22Rv1 (cell line): Measurements from ENCODE around the gene APOBEC3F.
"Not testable (repeated sequence)": the region's sequence is repeated elsewhere in the genome, so short reads cannot be mapped to it uniquely, and the experiment has no call there.

Experiments used
- H3K27ac ChIP-seq: fragments of 450-650 bp; 2 replicates; pipeline ENCODE4 v1.5.1; 2017
- ZFX ChIP-seq: fragments of 450-650 bp; IDR thresholded peaks from 2 replicates; pipeline ENCODE4 v1.6.1; 2017; ENCODE audit warnings: antibody characterized with exemption, borderline replicate concordance
- TF ChIP-seq, protein P1 (sequence below): fragments of 450-650 bp; IDR thresholded peaks from 2 replicates; pipeline ENCODE4 v1.5.1; 2017; ENCODE audit warnings: mild to moderate bottlenecking

The APOBEC3F gene

GRCh38 chr22:39039306-39040126 lies 1.1 kb upstream of the APOBEC3F start:
- no peak for TF ChIP-seq ZFX
- TF ChIP-seq, protein P1, sequence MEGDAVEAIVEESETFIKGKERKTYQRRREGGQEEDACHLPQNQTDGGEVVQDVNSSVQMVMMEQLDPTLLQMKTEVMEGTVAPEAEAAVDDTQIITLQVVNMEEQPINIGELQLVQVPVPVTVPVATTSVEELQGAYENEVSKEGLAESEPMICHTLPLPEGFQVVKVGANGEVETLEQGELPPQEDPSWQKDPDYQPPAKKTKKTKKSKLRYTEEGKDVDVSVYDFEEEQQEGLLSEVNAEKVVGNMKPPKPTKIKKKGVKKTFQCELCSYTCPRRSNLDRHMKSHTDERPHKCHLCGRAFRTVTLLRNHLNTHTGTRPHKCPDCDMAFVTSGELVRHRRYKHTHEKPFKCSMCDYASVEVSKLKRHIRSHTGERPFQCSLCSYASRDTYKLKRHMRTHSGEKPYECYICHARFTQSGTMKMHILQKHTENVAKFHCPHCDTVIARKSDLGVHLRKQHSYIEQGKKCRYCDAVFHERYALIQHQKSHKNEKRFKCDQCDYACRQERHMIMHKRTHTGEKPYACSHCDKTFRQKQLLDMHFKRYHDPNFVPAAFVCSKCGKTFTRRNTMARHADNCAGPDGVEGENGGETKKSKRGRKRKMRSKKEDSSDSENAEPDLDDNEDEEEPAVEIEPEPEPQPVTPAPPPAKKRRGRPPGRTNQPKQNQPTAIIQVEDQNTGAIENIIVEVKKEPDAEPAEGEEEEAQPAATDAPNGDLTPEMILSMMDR = no peak
- peak overlapping the region; percentile 76 for H3K27ac ChIP-seq

DNA sequence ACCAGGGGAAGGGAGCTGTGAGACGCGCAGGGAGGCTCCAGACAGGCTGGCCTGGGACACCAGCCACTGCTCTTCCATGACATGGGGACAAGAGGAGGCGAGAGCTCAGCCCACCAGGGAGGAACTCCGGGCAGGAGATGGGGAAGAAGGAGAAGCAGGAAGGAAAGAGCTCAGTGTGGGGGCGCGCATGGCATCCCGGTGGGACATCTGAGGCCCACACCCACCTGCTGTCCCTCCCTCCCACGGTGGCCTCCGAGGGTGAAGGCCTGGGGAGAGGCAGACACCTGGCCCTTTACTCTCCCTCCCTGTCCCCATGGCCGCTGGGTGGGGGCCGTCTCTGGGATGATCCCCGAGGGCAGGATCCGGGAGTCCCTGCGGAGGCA lies 518 bp upstream of the APOBEC3F start:
- peak overlapping the region; percentile 76 for H3K27ac ChIP-seq

DNA sequence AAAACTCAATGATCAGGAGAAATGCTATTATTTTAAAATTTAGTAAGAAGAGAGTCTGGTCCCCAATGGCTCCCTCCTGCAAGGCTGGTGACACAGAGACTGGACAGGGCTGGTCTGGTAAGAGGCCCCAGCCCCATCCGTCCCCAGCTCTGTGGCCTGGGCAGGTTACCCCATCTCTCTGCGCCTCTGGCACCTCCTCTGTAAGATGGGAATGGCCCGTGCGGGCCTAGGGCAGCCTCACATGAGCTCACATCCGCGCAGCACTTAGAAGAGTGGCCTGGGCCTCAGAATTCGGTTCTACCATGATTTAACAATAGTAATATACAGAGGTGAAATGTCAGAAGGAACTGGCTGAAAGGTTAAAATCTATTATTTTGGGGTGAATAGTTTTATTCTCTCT lies 1.2 kb downstream of the APOBEC3F start:
- H3K27ac ChIP-seq = no peak overlapping the region; the same call in 1 of the 2 replicates

GRCh38 chr22:39043063-39043462 lies 2.4 kb downstream of the APOBEC3F start:
- H3K27ac ChIP-seq = not testable (repeated sequence)

More for the DNA sequence above, 1.2 kb downstream of the APOBEC3F start:
- TF ChIP-seq ZFX = no peak
- TF ChIP-seq, protein P1 = no peak

DNA sequence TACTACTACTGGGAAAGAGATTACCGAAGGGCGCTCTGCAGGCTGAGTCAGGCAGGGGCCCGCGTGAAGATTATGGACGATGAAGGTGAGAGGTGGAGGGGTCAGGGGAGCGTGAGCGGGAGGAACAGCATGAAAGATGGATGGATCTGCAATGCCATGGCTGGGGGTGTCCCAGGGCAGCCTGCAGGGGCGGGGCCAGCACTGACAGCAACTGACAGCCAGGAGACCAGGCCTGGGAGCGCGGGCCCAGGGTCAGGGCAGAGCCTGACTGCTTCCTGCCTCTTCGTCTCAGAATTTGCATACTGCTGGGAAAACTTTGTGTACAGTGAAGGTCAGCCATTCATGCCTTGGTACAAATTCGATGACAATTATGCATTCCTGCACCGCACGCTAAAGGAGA lies 4.5 kb downstream of the APOBEC3F start:
- H3K27ac ChIP-seq = not testable (repeated sequence)

DNA sequence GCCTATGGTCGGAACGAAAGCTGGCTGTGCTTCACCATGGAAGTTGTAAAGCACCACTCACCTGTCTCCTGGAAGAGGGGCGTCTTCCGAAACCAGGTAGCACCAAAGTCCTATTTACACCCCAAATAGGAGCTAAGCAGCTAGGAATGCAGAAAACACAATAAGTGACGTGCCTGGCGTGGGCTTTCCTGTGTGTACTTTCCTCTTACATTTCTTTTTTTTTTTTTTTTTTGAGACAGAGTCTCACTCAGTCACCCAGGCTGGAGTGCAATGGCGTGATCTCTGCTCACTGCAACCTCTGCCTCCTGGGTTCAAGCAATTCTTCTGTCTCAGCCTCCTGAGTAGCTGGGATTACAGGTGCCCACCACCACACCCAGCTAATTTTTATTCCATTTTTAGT lies 8.8 kb downstream of the APOBEC3F start:
- H3K27ac ChIP-seq = not testable (repeated sequence)

- H3K27ac ChIP-seq = not testable (repeated sequence)
Observed at GRCh38 chr22:39051844-39052495, 11.3 kb downstream of the APOBEC3F start.

GRCh38 chr22:39055658-39056057 lies 15.0 kb downstream of the APOBEC3F start:
- H3K27ac ChIP-seq = no peak overlapping the region
- no peak for TF ChIP-seq ZFX
- TF ChIP-seq, protein P1 = no peak

DNA sequence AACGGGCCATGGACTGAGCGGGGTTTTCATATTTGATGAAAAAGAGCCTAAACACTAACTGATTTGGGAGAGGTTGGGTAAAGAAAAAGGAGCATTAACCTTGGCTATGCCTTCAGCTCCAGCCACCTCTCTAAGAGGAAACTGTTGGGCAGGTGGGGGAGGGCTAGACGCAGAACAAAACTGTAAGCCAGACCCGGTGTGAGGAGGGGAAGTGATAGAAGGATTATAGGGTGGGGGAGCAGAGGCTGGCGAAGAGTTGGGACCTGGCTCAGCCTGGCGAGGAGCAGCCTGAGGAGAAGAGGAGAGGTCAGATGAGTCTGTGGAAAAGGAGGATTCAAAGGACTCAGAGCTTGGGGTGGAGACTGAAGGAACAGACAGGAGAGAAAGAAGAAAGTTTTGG lies 20.6 kb downstream of the APOBEC3F start:
- not testable (repeated sequence) for H3K27ac ChIP-seq

DNA sequence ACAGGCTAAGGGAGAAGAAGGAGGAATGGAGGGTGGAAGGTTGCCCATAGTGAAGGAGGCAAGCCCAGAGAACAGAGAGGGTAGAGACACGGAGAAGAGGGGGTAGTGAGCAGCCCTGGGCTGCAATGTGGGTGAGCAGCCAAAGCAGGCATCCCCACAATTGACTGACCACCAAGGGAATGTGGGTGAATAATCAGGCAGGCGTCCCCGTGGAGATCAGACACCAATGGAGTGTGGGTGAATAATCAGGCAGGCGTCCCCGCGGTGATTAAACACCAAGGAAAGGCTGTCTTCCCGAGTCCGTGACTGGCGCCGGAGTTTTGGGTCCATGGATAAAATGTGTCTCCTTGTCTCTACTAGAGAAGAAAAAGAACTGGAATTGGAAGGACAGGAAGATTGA lies 21.3 kb downstream of the APOBEC3F start:
- H3K27ac ChIP-seq = not testable (repeated sequence)

- H3K27ac ChIP-seq = not testable (repeated sequence)
Observed at GRCh38 chr22:39063904-39064303, 23.2 kb downstream of the APOBEC3F start.

DNA sequence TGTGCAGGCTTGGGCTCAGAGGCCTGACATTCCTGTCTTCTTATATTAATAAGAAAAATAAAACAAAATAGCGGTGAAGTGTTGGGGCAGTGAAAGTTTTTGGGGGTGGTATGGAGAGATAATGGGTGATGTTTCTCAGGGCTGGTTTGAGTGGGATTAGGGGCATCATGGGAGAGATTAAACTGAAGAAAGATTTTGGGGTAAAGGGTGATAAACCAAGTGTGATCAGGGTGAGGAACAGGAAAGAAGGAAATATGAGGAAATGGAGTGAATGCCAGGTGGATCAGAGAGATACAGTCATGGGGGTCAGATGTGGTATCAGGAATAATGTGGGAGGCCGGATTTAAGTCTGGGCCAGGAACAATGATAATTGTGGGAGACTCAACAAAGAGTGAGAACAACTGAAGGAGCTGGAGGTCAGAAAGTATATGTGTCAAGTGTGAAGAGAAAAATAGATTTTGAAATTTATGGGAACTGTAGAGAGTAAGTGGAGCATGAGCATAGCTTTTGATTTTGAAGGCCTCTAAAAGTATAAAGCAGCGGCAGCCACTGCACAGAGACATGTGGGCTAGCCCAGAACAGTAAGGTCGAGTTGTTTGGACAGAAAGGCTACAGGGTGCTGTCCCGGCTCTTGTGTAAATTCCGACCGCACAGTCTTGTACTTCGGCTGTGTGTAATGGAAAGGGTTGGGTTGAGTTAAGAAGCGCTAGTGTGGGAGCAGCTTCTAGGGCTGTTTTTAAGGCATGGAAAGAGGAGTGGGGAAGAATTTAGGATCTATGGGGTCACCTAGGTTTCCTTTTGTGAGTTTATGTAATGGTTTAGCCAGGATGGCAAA lies 26.0 kb downstream of the APOBEC3F start:
- H3K27ac ChIP-seq = not testable (repeated sequence)
